Camera-type eye (tissue), 1 donor: ENCODE measurements around the gene KRT40. TPM values are rescaled to one million over a fixed set of nuclear protein-coding genes. Genes with fewer than 3 reads are reported as not detected.

Experiments
- total RNA-seq: library from RNA; depleted of rRNA; stranded (reverse); fragments of >200 nt; gene quantifications from one replicate; pipeline ENCODE4 v1.2.3, GENCODE V29; 2014

Gene KRT40
- 1.4 TPM for total RNA-seq

DNA sequence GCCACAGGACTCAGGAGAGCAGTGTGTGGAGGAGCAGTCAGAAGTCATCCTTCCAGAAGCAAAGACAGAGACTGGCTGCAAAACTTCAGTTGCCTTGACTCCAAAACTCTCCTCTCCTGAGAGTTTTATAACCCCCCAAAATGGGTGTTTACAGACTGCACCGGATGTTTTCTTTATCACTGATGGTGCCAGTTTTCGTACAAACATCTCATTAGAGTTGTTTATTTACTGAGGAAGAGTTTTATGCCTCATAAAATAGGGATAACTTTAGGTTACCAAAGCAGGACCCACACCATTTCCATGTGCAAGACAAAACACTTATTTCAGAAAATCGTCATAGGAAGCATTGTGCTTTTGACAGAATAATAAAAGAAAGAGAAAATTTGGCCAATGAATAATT lies at the start of gene KRT40:
Gene KRT40 (minus strand): TSS at position 101 of the 400 bp plus-strand sequence. CDS start 53 bp downstream, at position 48.

DNA sequence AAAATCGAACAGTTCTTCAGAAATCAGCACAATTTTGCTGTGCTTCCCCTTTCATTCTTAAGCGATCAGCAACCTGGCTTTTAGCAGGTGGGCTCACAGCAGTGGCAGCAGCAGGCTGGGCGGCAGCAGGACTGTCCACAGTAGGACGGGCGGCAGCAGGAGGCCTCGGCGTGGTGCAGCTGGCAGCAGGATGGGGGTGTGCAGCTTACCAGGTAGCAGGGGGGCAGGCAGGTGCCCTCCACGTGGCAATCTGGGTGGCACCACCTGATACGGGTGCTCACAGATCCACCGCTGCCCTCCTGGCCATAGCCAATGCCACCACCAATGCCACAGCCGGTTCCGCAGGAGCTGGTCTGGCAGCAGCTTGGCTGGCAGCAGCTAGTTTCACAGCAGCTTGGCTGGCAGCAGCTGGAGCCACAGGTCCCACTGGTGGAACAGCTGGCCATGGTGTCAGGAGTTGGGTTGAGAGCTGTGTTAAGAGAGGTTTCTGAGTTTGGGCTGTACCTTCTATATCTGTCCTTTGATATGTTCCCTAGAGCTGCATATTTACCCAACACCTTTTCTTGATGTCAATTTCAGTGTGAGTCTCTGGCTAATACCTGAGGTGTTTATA lies 45.6 kb upstream of the KRT40 start, which contains the start of gene KRTAP1-4:
Gene KRTAP1-4 (minus strand): TSS at position 563 of the 613 bp plus-strand sequence. CDS start 117 bp downstream, at position 446.

DNA sequence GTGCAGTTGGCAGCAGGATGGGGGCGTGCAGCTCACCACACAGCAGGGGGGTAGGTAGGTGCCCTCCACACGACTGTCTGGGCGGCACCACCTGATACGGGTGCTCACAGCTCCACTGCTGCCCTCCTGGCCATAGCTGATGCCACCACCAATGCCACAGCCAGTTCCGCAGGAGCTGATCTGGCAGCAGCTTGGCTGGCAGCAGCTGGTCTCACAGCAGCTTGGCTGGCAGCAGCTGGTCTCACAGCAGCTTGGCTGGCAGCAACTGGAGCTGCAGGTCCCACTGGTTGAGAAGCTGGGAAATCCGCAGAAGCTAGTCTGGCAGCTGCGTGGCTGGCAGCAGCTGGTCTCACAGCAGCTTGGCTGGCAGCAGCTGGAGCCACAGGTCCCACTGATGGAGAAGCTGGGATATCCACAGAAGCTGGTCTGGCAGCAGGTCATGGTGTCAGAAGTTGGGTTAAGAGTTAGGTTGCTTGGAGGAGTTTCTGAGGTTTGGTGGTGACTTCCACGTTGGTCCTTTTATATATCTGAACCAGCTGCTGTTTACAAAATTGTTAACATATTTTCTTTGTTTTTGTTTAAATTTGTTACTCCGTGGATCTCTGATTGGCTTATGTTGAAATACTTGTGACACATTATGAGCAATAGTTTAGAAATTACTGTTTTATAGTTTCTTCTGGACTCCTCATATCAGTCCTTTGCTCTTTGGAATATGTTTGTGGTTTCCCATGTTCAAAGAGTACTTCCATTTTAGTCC lies 42.8 kb upstream of the KRT40 start, which contains the start of gene KRTAP1-5:
Gene KRTAP1-5 (minus strand): TSS at position 494 of the 757 bp plus-strand sequence. CDS start 53 bp downstream, at position 441.

DNA sequence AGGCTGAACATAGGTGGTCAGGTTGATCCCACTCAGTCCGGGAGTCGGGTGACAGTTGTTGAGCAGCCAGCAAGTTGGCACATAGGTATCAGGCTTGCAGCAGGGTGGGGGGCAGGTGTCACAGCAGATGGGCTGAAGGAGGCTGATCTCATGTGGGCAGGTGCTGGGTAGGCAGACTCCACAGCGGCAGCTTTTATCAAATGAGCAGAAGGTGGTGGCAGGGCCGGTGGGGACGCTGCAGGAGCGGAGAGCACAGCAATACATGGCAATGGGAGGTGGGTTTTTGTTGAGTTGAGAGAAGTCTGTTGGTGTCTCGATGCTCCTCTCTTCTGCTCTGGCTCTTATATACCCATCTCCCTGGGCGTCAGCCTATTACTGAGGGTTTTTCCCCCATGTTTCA lies 24.7 kb upstream of the KRT40 start, which contains the start of gene KRTAP3-1:
Gene KRTAP3-1 (minus strand): TSS at position 318 of the 400 bp plus-strand sequence. CDS start 54 bp downstream, at position 264.

DNA sequence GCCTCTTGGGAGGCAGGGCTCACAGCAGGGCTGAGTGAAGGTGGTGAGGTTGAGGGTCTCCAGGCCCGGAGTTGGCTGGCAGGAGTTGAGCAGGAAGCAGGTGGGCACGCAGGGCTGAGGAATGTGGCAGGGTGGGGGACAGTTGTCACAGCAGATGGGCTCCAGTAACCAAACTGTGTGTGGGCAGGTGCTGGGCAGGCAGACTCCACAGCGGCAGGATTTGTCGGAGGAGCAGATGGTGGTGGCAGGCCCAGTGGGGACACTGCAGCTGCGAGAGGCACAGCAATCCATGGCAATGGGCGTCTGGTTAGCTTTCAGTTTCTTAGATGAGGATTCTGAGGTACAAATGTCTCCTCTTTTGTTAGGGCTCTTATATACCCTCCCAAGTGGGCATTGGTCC lies 15.4 kb upstream of the KRT40 start, which contains the start of gene KRTAP3-2:
Gene KRTAP3-2 (minus strand): TSS at position 344 of the 400 bp plus-strand sequence. CDS start 53 bp downstream, at position 291.

DNA sequence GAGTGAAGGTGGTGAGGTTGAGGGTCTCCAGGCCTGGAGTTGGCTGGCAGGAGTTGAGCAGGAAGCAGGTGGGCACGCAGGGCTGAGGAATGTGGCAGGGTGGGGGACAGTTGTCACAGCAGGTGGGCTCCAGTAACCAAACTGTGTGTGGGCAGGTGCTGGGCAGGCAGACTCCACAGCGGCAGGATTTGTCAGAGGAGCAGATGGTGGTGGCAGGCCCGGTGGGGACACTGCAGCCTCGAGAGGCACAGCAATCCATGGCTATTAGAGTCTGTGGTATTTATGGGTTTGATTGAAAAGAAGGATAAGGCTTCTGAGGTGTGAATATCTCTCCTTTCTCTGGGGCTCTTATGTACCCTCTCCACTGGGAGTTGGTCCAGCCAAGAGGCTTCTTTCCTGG lies 9.7 kb upstream of the KRT40 start, which contains the start of gene KRTAP3-3:
Gene KRTAP3-3 (minus strand): TSS at position 326 of the 400 bp plus-strand sequence. CDS start 67 bp downstream, at position 259.

DNA sequence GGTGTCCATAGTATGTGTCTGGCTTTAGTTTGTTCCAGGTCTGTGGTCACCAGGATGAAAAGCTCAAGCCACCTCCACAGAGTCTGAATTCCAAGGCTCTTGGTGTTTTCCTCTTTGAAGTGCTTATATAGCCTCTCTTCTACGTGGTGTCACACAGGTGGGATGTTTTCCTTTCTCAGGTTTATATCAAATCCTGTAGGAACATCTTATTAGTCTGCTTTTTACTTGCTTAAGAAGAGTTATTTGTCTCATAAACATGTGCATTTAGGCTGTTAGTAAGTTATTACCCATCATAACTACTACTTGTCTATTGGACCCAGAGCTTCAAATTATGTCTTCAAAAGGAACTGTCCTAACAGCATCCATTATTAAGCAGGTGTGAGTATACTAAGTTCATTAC lies 17.3 kb downstream of the KRT40 start, which contains the start of gene KRT39:
Gene KRT39 (minus strand): TSS at position 101 of the 400 bp plus-strand sequence. CDS start 92 bp downstream, at position 9.

DNA sequence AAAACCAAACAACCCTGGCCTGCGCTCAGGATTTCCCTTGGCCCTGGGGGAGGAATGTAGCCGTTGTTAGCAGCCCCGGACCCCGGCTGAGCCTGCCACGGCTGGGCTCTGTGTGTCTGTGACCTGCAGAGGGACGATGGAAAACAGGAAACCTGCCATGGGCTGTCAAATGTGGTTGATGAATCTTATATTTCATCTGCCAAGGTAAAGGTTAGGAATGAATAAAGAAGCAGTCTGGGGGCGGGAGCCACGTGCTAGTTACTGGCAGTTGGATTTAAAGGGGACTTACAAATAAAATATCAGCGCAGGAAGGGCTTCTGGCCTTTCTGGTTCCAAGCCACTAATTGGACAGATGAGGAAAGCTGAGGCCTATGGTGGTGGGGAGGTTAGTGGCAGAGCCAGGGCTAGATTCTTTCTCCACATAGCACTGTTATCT lies 46.7 kb downstream of the KRT40 start, which contains the start of gene KRT23:
Gene KRT23 (minus strand): TSS at position 263 of the 436 bp plus-strand sequence. CDS start 1,043 bp downstream, outside the sequence.

Other genes starting within 250 kb of the KRT40 start
- 0.22 TPM for gene KRT25, start 229.0 kb downstream of the KRT40 start, total RNA-seq
- gene KRT26, start 212.1 kb downstream of the KRT40 start, total RNA-seq, result not detected
- gene KRT27, start 201.8 kb downstream of the KRT40 start, total RNA-seq, result 0.22 TPM
- gene KRT28, start 184.4 kb downstream of the KRT40 start, total RNA-seq, result 0.27 TPM
- 14.5 TPM for gene KRT10, start 161.7 kb downstream of the KRT40 start, total RNA-seq
- gene KRT12, start 117.1 kb downstream of the KRT40 start, total RNA-seq, result 50.0 TPM
- not detected for gene KRT20, start 99.1 kb downstream of the KRT40 start, total RNA-seq
- gene KRT23, start 46.7 kb downstream of the KRT40 start, total RNA-seq, result 9.0 TPM
- 0.44 TPM for gene KRT39, start 17.4 kb downstream of the KRT40 start, total RNA-seq
- not detected for gene KRTAP3-3, start 9.8 kb upstream of the KRT40 start, total RNA-seq
- gene KRTAP3-2, start 15.6 kb upstream of the KRT40 start, total RNA-seq, result not detected
- gene KRTAP3-1, start 24.8 kb upstream of the KRT40 start, total RNA-seq, result not detected
- gene KRTAP1-5, start 42.9 kb upstream of the KRT40 start, total RNA-seq, result not detected
- gene KRTAP1-4, start 45.9 kb upstream of the KRT40 start, total RNA-seq, result not detected
- not detected for gene KRTAP1-3, start 50.5 kb upstream of the KRT40 start, total RNA-seq
- gene KRTAP1-1, start 57.1 kb upstream of the KRT40 start, total RNA-seq, result not detected
- not detected for gene KRTAP2-1, start 63.0 kb upstream of the KRT40 start, total RNA-seq
- gene KRTAP2-2, start 70.9 kb upstream of the KRT40 start, total RNA-seq, result not detected
- gene KRTAP2-3, start 75.8 kb upstream of the KRT40 start, total RNA-seq, result not detected
- gene KRTAP2-4, start 81.6 kb upstream of the KRT40 start, total RNA-seq, result not detected
- gene KRTAP4-7, start 99.8 kb upstream of the KRT40 start, total RNA-seq, result not detected
- not detected for gene KRTAP4-8, start 113.8 kb upstream of the KRT40 start, total RNA-seq
- gene KRTAP4-16, start 117.9 kb upstream of the KRT40 start, total RNA-seq, result not detected
- not detected for gene KRTAP4-9, start 121.1 kb upstream of the KRT40 start, total RNA-seq
- not detected for gene KRTAP4-11, start 134.0 kb upstream of the KRT40 start, total RNA-seq
- not detected for gene KRTAP4-12, start 139.9 kb upstream of the KRT40 start, total RNA-seq
- gene KRTAP4-6, start 156.2 kb upstream of the KRT40 start, total RNA-seq, result not detected
- not detected for gene KRTAP4-5, start 165.5 kb upstream of the KRT40 start, total RNA-seq
- gene KRTAP4-4, start 176.4 kb upstream of the KRT40 start, total RNA-seq, result not detected
- not detected for gene KRTAP4-3, start 183.9 kb upstream of the KRT40 start, total RNA-seq
- gene KRTAP4-2, start 193.9 kb upstream of the KRT40 start, total RNA-seq, result not detected
- not detected for gene KRTAP4-1, start 200.6 kb upstream of the KRT40 start, total RNA-seq
- gene KRTAP9-1, start 205.6 kb upstream of the KRT40 start, total RNA-seq, result not detected
- gene KRTAP9-2, start 242.3 kb upstream of the KRT40 start, total RNA-seq, result not detected
- not detected for gene KRTAP9-3, start 248.1 kb upstream of the KRT40 start, total RNA-seq